ENCODE results near the gene ROPN1L.
"Not testable (repeated sequence)": the region's sequence is repeated elsewhere in the genome, so short reads cannot be mapped to it uniquely, and the experiment has no call there.

The ROPN1L gene

GRCh38 chr5:10501554-10502075 is 59.9 kb downstream of the ROPN1L start:
- no peak for DNase-seq (ENCODE audit: low read depth, low spot score)

GRCh38 chr5:10502130-10502529 is 60.5 kb downstream of the ROPN1L start:
- no peak for DNase-seq (ENCODE audit: low read depth, low spot score)

- DNase-seq (ENCODE audit: low read depth, low spot score): no peak
These were observed 60.9 kb downstream of the ROPN1L start for GRCh38 chr5:10502578-10502977.

- no peak for DNase-seq (ENCODE audit: low read depth, low spot score)
These were observed 61.6 kb downstream of the ROPN1L start for GRCh38 chr5:10503321-10503720.

GRCh38 chr5:10503997-10504793 is 62.5 kb downstream of the ROPN1L start:
- DNase-seq (ENCODE audit: low read depth, low spot score): no peak

- DNase-seq (ENCODE audit: low read depth, low spot score): no peak
These were observed 63.9 kb downstream of the ROPN1L start for GRCh38 chr5:10505517-10506095.

GRCh38 chr5:10506535-10506934 is 64.9 kb downstream of the ROPN1L start:
- no peak for DNase-seq (ENCODE audit: low read depth, low spot score)

- no peak for DNase-seq (ENCODE audit: low read depth, low spot score)
These were observed 66.0 kb downstream of the ROPN1L start for GRCh38 chr5:10507575-10508096.

- DNase-seq (ENCODE audit: low read depth, low spot score): no peak
These were observed 67.9 kb downstream of the ROPN1L start for GRCh38 chr5:10509575-10509974.

GRCh38 chr5:10511741-10512640 is 70.3 kb downstream of the ROPN1L start:
- no peak for DNase-seq (ENCODE audit: low read depth, low spot score)

GRCh38 chr5:10513501-10514442 is 72.1 kb downstream of the ROPN1L start:
- DNase-seq (ENCODE audit: low read depth, low spot score): peak; percentile 82

GRCh38 chr5:10514572-10514971 is 72.9 kb downstream of the ROPN1L start:
- DNase-seq (ENCODE audit: low read depth, low spot score): not testable (repeated sequence)

Measured in iPS DF 19.7 (cell line).